ENCODE measurements around the gene FBP1.

Gene FBP1

DNA sequence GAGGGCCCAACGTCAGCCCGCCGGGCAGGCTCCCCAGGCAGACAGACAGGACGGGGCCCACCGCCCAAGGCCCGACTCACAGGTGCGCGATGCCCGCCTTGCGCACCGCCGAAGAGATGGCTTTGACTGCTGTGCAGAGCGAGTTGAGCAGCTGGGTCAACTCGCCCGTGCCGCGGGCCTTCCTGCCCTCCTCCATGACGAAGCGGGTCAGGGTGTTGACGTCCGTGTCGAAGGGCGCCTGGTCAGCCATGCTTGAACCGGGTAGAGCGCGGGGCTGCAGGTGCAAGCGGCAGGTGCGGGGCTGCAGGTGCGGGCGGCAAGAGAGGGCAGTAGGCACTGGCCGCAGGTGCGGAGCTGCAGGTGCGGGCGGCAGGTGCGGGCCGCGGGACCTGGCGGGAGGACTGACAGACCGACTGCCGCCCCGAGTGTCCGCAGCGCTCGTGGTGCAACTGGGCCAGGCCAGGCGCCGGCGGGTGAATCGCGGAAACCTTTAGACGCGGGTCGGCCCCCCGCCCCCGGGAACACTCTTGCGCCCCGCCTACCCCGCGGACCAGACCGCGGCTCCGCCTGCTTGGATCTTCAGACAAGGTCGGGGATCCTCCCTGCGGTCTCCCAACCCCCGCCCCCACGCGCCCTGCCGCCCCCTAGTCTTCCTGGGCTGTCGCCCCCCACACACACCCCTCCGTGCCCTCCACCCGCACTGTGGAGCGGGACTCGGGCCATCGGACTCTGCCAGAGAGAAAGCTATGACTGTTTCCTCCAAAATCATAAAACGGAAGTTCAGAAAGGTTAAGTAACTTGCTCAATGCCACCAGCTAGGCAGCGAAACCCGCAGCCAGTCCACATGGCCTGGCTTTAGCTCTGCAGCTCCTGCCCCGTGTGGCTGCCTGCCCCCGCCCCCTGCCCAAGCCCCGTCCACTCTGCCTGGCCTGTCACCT, at the start of gene FBP1:
FBP1 (minus strand) TSS at position 458 of the 938 bp plus-strand sequence; CDS start at position 250, 208 bp downstream.
- peaks cover 17% of the 10 kb centered on the region for H3K27me3 Mint-ChIP-seq
- H3K36me3 Mint-ChIP-seq (ENCODE audit: low read depth): no peaks in the 10 kb centered on the region
- H3K27ac Mint-ChIP-seq: peak within 1 kb of the TSS; percentile 79
- peaks cover 18% of the 10 kb centered on the region for H3K4me1 Mint-ChIP-seq
- ATAC-seq (peak; percentile 90), DNase-seq (peak; percentile 53)
- no peaks in the 10 kb centered on the region for H3K9me3 Mint-ChIP-seq
- peak within 1 kb of the TSS; percentile 83 for H3K4me3 Mint-ChIP-seq

DNA sequence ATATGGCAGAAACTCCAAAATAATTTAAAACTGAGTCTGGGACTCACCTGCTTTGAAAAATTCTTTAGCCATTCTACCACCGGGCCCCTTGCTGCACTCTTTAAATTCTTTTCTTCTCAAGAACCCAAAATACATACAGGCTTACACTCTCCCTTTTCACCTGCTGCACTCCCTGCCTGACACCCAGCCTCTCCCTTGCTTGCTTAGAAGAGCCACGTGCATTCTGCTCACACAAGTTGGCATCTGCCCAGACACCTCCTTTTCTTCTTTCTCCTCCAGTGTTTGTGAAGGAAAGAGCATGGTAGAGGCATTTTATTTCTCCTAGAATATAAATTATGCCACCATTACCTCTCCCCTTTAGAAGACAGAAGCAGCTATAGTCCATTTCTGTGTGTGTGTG, 48.1 kb upstream of the FBP1 start:
- ATAC-seq (no peak), DNase-seq (no peak)
- no peaks in the 10 kb centered on the region for H3K9me3 Mint-ChIP-seq
- H3K4me3 Mint-ChIP-seq: no peak overlapping the region
- H3K27ac Mint-ChIP-seq: no peak overlapping the region
- H3K4me1 Mint-ChIP-seq: no peaks in the 10 kb centered on the region
- no peaks in the 10 kb centered on the region for H3K36me3 Mint-ChIP-seq (ENCODE audit: low read depth)
- H3K27me3 Mint-ChIP-seq: peaks cover 4% of the 10 kb centered on the region

DNA sequence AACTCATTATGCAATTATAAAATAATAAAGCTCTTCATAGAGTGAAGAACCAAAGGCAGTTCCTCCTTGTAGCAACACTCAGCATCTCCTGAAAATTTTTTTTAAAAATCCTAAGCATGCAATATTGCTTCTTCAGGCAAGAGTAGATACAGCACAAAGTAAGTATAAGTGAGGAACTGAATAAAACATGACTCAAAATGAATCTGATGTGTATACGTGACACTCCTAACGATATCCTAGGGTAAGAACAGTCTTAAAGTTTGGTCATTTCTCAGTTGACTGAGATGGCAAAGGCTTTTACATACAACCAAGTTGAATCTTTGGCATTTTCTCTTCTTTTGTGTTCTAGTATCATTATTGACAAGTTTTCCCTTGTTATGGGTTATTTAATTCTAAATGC, 46.0 kb upstream of the FBP1 start:
- Mint-ChIP-seq H3K4me3 (no peak overlapping the region), H3K27me3 (peaks cover 2% of the 10 kb centered on the region), H3K4me1 (no peaks in the 10 kb centered on the region), H3K36me3 (ENCODE audit: low read depth) (no peaks in the 10 kb centered on the region), H3K27ac (no peak overlapping the region), H3K9me3 (no peaks in the 10 kb centered on the region)
- no peak for DNase-seq
- ATAC-seq: no peak

DNA sequence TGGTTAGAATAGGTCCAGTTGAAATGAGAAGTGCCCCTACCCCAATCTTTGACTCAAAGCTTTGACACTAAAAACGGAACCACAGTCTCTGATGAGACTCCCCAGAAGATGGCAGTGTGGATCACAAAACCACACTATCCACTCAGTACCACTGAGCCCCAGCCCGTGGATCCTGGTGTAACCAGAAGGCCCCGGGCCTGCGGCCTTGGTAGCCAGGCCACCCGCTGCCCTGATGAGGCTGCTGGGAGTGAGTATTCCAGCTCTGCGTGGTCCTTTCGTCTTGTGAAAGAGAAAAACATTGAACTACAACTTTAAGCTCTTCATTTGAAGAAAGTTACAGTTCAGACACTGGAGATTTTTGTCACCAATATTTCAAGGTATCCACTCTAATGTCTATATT, 42.2 kb upstream of the FBP1 start:
- H3K36me3 Mint-ChIP-seq (ENCODE audit: low read depth): no peaks in the 10 kb centered on the region
- DNase-seq (peak; percentile 42), ATAC-seq (peak; percentile 94)
- H3K27me3 Mint-ChIP-seq: peaks cover 3% of the 10 kb centered on the region
- no peak overlapping the region for H3K27ac Mint-ChIP-seq
- H3K4me1 Mint-ChIP-seq: no peaks in the 10 kb centered on the region
- no peaks in the 10 kb centered on the region for H3K9me3 Mint-ChIP-seq
- H3K4me3 Mint-ChIP-seq: no peak overlapping the region

DNA sequence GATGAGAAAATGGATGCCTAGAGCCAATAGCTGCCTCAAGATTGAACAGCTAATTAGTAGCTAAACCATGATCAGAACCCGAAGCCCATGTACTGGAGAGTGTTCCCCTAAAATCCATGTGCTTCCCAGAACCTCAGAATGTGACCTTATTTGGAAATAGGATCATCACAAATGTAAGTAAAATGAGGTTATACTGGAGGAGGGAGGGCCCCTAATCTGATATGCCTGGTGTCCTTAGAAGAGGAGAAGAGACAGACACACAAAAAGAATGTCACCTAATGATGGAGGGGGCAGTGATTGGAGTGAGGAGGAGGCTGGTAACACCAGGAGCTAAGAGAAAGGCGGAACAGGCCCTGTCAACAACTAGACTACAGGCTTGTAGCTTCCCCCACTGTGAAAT, 41.3 kb upstream of the FBP1 start:
- peaks cover 3% of the 10 kb centered on the region for H3K27me3 Mint-ChIP-seq
- no peak for ATAC-seq
- no peaks in the 10 kb centered on the region for H3K9me3 Mint-ChIP-seq
- no peak for DNase-seq
- H3K4me1 Mint-ChIP-seq: no peaks in the 10 kb centered on the region
- H3K4me3 Mint-ChIP-seq: no peak overlapping the region
- no peak overlapping the region for H3K27ac Mint-ChIP-seq
- no peaks in the 10 kb centered on the region for H3K36me3 Mint-ChIP-seq (ENCODE audit: low read depth)

DNA sequence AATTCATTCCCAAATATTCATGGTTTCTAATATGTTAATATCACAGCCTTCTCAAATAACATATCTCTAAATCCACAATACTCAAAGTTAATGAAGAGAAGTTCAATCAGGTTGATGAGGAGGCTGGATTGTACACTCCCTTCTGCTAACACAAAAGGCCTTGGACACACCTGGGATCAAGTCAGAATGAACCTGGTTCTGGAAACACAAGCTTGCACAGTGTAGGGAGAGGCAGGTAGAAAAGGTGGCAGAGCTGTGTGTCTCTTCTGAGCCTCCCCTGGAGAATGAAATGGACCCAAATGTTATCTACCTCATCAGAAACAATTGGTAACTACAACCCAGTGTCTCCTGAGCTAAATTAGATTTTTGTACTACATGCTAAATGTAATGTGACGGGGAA, 40.7 kb upstream of the FBP1 start:
- H3K27me3 Mint-ChIP-seq: peaks cover 3% of the 10 kb centered on the region
- no peaks in the 10 kb centered on the region for H3K9me3 Mint-ChIP-seq
- no peaks in the 10 kb centered on the region for H3K4me1 Mint-ChIP-seq
- no peak overlapping the region for H3K4me3 Mint-ChIP-seq
- no peaks in the 10 kb centered on the region for H3K36me3 Mint-ChIP-seq (ENCODE audit: low read depth)
- no peak overlapping the region for H3K27ac Mint-ChIP-seq
- DNase-seq (no peak), ATAC-seq (no peak)

DNA sequence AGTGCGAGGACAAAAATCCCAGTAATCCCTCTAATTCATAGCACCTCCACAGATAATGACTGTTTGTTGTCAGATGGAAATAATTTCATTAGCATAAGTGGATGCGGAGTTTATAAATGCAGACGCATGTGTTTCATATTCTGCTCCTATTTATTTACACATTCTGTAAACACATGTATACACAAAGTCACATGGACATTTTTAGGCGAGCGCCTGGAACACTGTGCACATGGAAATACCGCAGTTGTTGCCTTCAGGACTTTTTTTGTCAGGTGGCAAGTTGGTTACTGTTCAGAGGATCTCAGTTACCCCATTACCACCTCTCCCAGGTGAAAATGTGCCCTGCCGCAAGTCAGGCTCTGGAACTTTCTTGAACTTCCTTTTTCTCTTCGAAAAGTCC, 40.3 kb upstream of the FBP1 start:
- Mint-ChIP-seq H3K27ac (no peak overlapping the region), H3K9me3 (no peaks in the 10 kb centered on the region), H3K27me3 (peaks cover 3% of the 10 kb centered on the region), H3K36me3 (ENCODE audit: low read depth) (no peaks in the 10 kb centered on the region), H3K4me3 (no peak overlapping the region), H3K4me1 (no peaks in the 10 kb centered on the region)
- ATAC-seq: no peak
- DNase-seq: no peak

DNA sequence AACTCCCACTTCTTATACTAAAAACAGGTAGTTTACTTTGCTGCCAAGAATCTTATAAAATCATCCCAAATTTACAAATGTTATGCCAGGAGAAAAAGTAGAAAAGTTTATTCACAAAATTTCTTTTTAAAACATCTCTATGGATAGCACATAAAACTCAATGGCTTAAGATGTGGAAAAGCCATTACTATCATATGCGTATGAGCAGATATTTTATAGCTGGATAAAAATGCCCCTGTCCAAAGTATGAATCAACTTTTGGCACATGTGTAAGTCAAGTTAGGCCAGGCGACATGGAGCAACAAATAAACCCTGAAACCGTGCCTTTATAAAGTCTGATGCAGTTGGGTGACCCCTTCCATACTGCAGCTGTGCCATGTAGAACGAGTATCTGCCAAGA, 38.6 kb upstream of the FBP1 start:
- no peaks in the 10 kb centered on the region for H3K36me3 Mint-ChIP-seq (ENCODE audit: low read depth)
- DNase-seq (no peak), ATAC-seq (no peak)
- H3K27ac Mint-ChIP-seq: no peak overlapping the region
- H3K4me3 Mint-ChIP-seq: no peak overlapping the region
- peaks cover 3% of the 10 kb centered on the region for H3K27me3 Mint-ChIP-seq
- no peaks in the 10 kb centered on the region for H3K9me3 Mint-ChIP-seq
- H3K4me1 Mint-ChIP-seq: no peaks in the 10 kb centered on the region

DNA sequence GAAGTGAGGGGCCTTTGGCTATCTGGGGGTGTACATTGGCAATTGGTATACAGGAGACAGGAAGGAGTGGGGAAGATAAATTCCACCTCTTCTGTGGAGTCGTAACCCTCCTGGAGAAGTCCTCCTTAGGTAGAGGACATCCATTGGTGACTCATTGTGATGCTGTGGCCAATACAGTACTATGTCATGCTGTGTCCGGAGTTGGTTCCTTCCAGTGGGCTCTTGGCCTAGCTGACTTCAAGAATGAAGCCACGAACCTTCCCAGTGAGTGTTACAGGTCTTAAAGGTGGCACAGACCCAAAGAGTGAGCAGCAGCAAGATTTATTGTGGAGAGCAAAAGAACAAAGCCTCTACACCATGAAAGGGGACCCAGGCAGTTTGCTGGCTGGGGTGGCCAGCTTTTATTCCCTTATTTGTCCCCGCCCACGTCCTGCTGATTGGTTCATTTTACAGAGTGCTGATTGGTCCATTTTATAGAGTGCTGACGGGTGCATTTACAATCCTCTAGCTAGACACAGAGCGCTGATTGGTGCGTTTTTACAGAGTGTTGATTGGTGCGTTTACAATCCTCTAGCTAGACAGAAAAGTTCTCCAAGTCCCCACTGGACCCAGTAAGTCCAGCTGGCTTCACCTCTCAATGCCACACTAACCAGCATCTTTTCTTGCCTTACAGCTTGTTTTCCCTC, 37.3 kb upstream of the FBP1 start:
- ATAC-seq (no peak), DNase-seq (no peak)
- Mint-ChIP-seq H3K9me3 (no peaks in the 10 kb centered on the region), H3K27ac (no peak overlapping the region), H3K4me3 (no peak overlapping the region), H3K4me1 (no peaks in the 10 kb centered on the region), H3K27me3 (peaks cover 3% of the 10 kb centered on the region), H3K36me3 (ENCODE audit: low read depth) (no peaks in the 10 kb centered on the region)

DNA sequence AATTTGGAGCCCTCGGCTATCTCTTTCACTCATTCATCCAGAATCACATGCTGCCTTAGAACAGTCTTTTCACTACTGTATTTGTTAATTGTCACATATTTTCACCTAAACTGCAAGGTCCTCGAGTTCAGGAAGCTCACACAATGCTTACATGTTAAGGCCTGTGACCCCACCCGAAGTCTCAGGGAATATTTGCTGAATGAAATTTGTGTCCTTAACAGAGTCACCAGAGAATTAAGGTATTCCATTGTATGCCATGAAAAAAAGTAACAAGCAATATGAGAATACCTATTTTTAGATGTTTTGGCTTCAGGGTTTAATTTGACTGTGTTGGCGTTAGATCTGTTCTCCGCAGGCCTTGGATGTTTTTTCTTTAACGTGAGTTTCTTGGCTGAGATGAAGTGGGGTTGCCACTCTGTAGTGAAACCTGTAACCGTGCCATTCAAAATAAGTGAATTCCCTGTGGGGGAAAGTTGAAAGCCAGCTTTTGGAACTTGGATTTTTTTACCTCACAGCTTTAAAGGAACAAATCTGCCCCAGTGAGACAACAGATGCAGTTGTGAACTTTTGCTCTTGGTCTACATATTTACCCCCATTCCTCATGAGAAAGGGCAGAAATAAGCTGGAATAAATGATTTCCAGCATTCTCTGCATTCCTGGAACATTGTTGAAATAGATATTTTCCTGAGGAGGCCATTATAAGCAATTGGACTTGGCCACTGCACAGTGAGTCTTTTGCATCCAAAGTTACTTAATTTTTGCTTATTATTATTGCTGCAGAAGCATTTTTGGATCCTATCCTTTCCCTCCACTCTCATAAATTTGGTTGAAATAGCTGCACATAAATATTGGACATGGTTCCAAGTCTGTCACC, 35.9 kb upstream of the FBP1 start:
- peaks cover 6% of the 10 kb centered on the region for H3K27me3 Mint-ChIP-seq

DNA sequence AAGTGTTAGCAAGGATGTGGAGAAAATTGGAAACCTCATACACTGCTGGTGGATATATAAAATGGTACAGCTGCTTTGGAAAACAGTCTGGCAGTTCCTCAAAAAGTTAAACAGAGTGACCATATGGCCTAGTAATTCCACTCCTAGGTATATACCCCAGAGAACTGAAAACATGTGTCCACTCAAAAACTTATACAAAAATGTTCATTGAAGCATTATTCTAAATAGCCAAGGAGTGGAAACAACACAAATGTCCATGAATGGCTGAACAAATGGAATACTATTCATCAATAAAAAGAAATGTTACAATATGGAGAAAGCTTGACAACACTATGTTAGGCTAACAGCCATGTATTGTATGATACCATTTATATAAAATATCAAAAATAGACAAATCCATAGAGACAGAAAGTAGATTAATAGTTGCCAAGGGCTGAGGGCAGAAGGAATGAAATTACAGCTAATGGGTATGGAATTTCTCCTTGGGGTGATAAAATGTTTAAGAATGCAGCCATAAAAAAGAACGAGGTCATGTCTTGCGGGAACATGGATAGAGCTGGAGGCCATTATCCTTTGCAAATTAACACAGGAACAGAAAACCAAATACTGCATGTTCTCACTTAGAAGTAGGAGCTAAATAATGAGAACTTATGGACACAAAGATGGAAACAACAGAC, 33.6 kb upstream of the FBP1 start:
- no peak for DNase-seq
- H3K27me3 Mint-ChIP-seq: peaks cover 3% of the 10 kb centered on the region
- H3K9me3 Mint-ChIP-seq: no peaks in the 10 kb centered on the region
- H3K4me3 Mint-ChIP-seq: no peak overlapping the region
- peaks cover 10% of the 10 kb centered on the region for H3K4me1 Mint-ChIP-seq
- H3K36me3 Mint-ChIP-seq (ENCODE audit: low read depth): no peaks in the 10 kb centered on the region
- H3K27ac Mint-ChIP-seq: no peak overlapping the region
- ATAC-seq: no peak

More for the DNA sequence above, 35.9 kb upstream of the FBP1 start:
- no peak for ATAC-seq
- Mint-ChIP-seq H3K36me3 (ENCODE audit: low read depth) (no peaks in the 10 kb centered on the region), H3K4me1 (no peaks in the 10 kb centered on the region), H3K27ac (no peak overlapping the region), H3K9me3 (no peaks in the 10 kb centered on the region), H3K4me3 (no peak overlapping the region)
- DNase-seq: no peak

DNA sequence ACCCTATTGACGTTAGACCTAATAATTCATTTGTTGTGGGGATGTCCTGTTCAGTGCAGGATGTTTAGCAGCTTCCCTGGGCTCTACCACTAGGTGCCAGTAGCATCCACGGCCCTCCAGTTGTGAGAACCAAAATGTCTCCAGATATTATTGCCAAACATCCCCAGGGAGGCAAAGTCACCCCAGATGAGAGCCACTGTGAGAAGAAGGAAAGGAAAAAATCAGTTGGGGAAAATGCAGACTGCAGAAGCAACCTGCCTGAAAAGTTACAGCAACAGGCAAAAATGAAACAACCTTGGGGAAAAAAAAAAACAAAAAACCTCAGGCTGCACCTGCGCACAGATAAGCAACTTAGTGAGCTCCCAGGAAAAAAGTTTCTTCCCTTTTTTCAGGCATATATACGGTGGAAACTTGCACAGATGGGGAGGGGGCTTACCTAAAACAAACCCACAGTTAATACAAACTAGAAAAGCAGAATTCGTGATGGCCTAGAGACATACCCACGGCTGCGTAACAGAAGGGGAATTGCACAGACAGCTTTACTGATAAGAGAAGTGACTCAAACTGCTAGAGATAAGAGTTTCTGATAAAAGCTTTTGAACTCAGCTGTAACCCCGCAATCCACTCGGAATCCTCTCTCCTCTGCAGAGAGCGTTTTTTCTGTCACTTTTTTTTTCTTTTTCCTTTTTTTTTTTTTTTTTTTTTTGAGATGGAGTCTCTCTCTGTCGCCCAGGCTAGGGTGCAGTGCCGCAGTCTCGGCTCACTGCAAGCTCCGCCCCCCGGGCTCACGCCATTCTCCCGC, 29.8 kb upstream of the FBP1 start:
- peaks cover 6% of the 10 kb centered on the region for H3K27me3 Mint-ChIP-seq
- ATAC-seq (peak; percentile 82), DNase-seq (peak; percentile 55)
- peak overlapping the region; percentile 83 for H3K4me3 Mint-ChIP-seq
- H3K27ac Mint-ChIP-seq: no peak overlapping the region
- H3K9me3 Mint-ChIP-seq: no peaks in the 10 kb centered on the region
- H3K36me3 Mint-ChIP-seq (ENCODE audit: low read depth): no peaks in the 10 kb centered on the region
- peaks cover 10% of the 10 kb centered on the region for H3K4me1 Mint-ChIP-seq

DNA sequence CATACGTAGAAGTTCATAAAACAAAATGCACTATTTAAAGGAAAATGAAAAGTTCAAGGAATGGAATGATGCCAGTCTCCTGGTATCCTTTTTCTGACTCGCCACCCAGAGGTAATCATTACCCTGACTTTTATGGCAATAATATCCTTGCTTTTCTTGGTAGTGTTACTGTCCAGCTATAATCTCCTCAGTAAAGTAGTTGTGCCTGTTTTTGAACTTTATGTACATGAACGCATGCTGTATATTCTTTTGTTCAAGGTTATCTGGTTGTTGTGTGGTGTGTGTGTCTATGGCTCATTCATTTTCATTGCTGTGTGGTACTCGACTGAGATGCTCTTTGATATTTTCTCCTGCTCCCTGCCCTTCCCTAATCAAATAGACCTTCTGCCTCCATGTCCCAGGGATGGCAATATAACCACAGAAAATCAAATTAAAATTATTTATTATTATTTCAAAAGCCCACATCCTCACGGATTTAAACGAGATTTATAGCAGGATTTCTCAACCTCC, 29.2 kb upstream of the FBP1 start:
- H3K4me3 Mint-ChIP-seq: no peak overlapping the region
- H3K36me3 Mint-ChIP-seq (ENCODE audit: low read depth): no peaks in the 10 kb centered on the region
- no peaks in the 10 kb centered on the region for H3K9me3 Mint-ChIP-seq
- no peak overlapping the region for H3K27ac Mint-ChIP-seq
- no peak for ATAC-seq
- peaks cover 10% of the 10 kb centered on the region for H3K4me1 Mint-ChIP-seq
- H3K27me3 Mint-ChIP-seq: peaks cover 6% of the 10 kb centered on the region
- DNase-seq: no peak
